Activated CD8-positive, alpha-beta T cell treated with anti-CD3 and anti-CD28 coated beads for 36 hours (primary cell): ENCODE results near the gene ZGRF1. TPM values are rescaled to one million over a fixed set of nuclear protein-coding genes. Genes with fewer than 3 reads are reported as not detected.

Experiments
- ATAC-seq: fragments of 200-7000 bp; cut with Tn5 transposase; one replicate; pipeline ENCODE4 v1.10.0; 2021; ENCODE audit warnings: mild to moderate bottlenecking, moderate library complexity
- CTCF ChIA-PET: fragments of 350-600 bp; sonication (Branson Sonifier 250); formaldehyde crosslinking; loops from one replicate; lab custom pipeline; 2021; ENCODE audit warnings: antibody characterized with exemption; lab: Charles Lee
- POLR2A ChIA-PET: fragments of 350-600 bp; sonication (Branson Sonifier 250); formaldehyde crosslinking; loops from one replicate; lab custom pipeline; 2021; ENCODE audit warnings: antibody characterized with exemption; lab: Charles Lee
- DNase-seq: peaks from one replicate; pipeline ENCODE4 v3.0.0-alpha.2; 2020
- H3K27ac Mint-ChIP-seq: one replicate; pipeline ENCODE4 v1.8.0; 2021; ENCODE audit warnings: mild to moderate bottlenecking, mixed read lengths
- H3K27me3 Mint-ChIP-seq: one replicate; pipeline ENCODE4 v1.8.0; 2021; ENCODE audit warnings: mixed read lengths
- H3K36me3 Mint-ChIP-seq: one replicate; pipeline ENCODE4 v1.8.0; 2021; ENCODE audit warnings: low read depth, mixed read lengths
- H3K4me1 Mint-ChIP-seq: one replicate; pipeline ENCODE4 v1.8.0; 2021; ENCODE audit warnings: low read depth, mixed read lengths
- H3K4me3 Mint-ChIP-seq: one replicate; pipeline ENCODE4 v1.8.0; 2021; ENCODE audit warnings: mild to moderate bottlenecking, moderate library complexity, mixed read lengths
- H3K9me3 Mint-ChIP-seq: one replicate; pipeline ENCODE4 v1.8.0; 2021; ENCODE audit warnings: mixed read lengths
- CTCF ChIP-seq: fragments of 200-600 bp; IDR thresholded peaks from one replicate; pipeline ENCODE4 v1.8.0; 2022; ENCODE audit warnings: antibody characterized with exemption, mild to moderate bottlenecking
- intact Hi-C: fragments of 100-400 bp; cut with micrococcal nuclease; formaldehyde crosslinking; loops from one replicate; pipeline ENCODE4 v1.10.0; 2022
- total RNA-seq, 2 experiments: library from RNA; stranded (reverse); gene quantifications; one replicate each; pipeline ENCODE4 v1.2.3, GENCODE V29; 2021

The ZGRF1 gene
- total RNA-seq, 2 experiments from 2014 or later, result 45.7 to 47.3 TPM

- intact Hi-C loops, result no loop called here
- TF ChIP-seq CTCF, result no peak
- no peak for DNase-seq
- Mint-ChIP-seq H3K9me3 (no peaks in the 10 kb centered on the region), H3K27me3 (no peaks in the 10 kb centered on the region), H3K36me3 (peaks cover 31% of the 10 kb centered on the region), H3K4me1 (no peaks in the 10 kb centered on the region), H3K4me3 (no peak overlapping the region), H3K27ac (no peak overlapping the region)
- ATAC-seq, result no peak
- ChIA-PET CTCF (interaction anchor here (0.6 to 4.8 kb wide), 3 partner anchors 12 to 110 kb away, joined by 3 to 20 read pairs (median 3); no protein-coding TSS in a partner anchor), POLR2A (interaction anchor here (0.6 to 0.9 kb wide), 2 partner anchors 18 to 482 kb away, joined by 3 read pairs; partner anchors contain the start of genes LARP7 and ZGRF1)
Observed at GRCh38 chr4:112655270-112655669, 18.6 kb upstream of the ZGRF1 start.

- no peaks in the 10 kb centered on the region for H3K4me1 Mint-ChIP-seq
- H3K9me3 Mint-ChIP-seq, result no peaks in the 10 kb centered on the region
- DNase-seq (no peak), ATAC-seq (no peak)
- no peak overlapping the region for H3K27ac Mint-ChIP-seq
- CTCF ChIA-PET, result interaction anchor here (1.4 kb wide), 1 partner anchor 15 kb away, joined by 3 read pairs; no protein-coding TSS in a partner anchor
- no peak for TF ChIP-seq CTCF
- no peaks in the 10 kb centered on the region for H3K27me3 Mint-ChIP-seq
- POLR2A ChIA-PET, result no interaction called here
- peaks cover 28% of the 10 kb centered on the region for H3K36me3 Mint-ChIP-seq
- intact Hi-C loops, result no loop called here
- H3K4me3 Mint-ChIP-seq, result no peak overlapping the region
Observed at GRCh38 chr4:112652216-112652615, 15.5 kb upstream of the ZGRF1 start.

GRCh38 chr4:112651641-112652040 is 14.9 kb upstream of the ZGRF1 start:
- CTCF ChIA-PET, result interaction anchor here (0.8 to 1.4 kb wide), 2 partner anchors 14 to 47 kb away, joined by 3 read pairs; no protein-coding TSS in a partner anchor

GRCh38 chr4:112650332-112650731 is 13.6 kb upstream of the ZGRF1 start:
- no peak overlapping the region for H3K27ac Mint-ChIP-seq
- ChIA-PET POLR2A (no interaction called here), CTCF (no interaction called here)
- no peaks in the 10 kb centered on the region for H3K9me3 Mint-ChIP-seq
- DNase-seq (no peak), ATAC-seq (no peak)
- no peak for TF ChIP-seq CTCF
- H3K36me3 Mint-ChIP-seq, result peaks cover 32% of the 10 kb centered on the region
- H3K4me1 Mint-ChIP-seq, result no peaks in the 10 kb centered on the region
- no peak overlapping the region for H3K4me3 Mint-ChIP-seq
- intact Hi-C loops, result no loop called here
- no peaks in the 10 kb centered on the region for H3K27me3 Mint-ChIP-seq

More at GRCh38 chr4:112651641-112652040, 14.9 kb upstream of the ZGRF1 start:
- no peak overlapping the region for H3K4me3 Mint-ChIP-seq
- no peaks in the 10 kb centered on the region for H3K4me1 Mint-ChIP-seq
- TF ChIP-seq CTCF, result no peak
- DNase-seq, result no peak
- H3K9me3 Mint-ChIP-seq, result no peaks in the 10 kb centered on the region
- H3K27me3 Mint-ChIP-seq, result no peaks in the 10 kb centered on the region
- no peak overlapping the region for H3K27ac Mint-ChIP-seq
- intact Hi-C loops, result no loop called here
- POLR2A ChIA-PET, result no interaction called here
- H3K36me3 Mint-ChIP-seq, result peaks cover 33% of the 10 kb centered on the region
- no peak for ATAC-seq

DNA sequence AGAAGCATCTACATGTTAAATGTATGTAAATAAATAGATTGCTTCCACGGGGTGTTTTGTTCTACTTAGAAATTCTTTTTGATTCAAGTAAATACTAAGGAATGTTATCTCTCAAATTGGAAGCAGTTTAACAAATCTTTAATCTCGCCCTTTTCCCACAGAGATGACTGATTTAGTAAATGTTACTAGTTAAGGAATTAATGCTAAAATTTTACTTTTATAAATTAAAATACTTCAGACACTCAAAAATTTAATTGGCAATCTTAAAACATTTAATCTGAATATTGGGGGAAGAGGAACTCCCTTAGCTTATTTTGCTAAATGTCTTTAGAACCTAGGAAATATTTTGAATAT is 12.3 kb upstream of the ZGRF1 start:
- Mint-ChIP-seq H3K4me3 (no peak overlapping the region), H3K27me3 (no peaks in the 10 kb centered on the region), H3K4me1 (no peaks in the 10 kb centered on the region), H3K9me3 (no peaks in the 10 kb centered on the region), H3K36me3 (peaks cover 28% of the 10 kb centered on the region), H3K27ac (no peak overlapping the region)
- no peak for TF ChIP-seq CTCF
- ATAC-seq (no peak), DNase-seq (no peak)
- intact Hi-C loops, result no loop called here
- CTCF ChIA-PET, result interaction anchor here (0.9 to 3.2 kb wide), 5 partner anchors 11 to 125 kb away, joined by 3 to 12 read pairs (median 4); no protein-coding TSS in a partner anchor
- POLR2A ChIA-PET, result no interaction called here
